Fibroblast of gingiva (primary cell): ENCODE data around the gene ATG2A.

ENCODE experiments used
- DNase-seq: peaks from one replicate; pipeline ENCODE4 v3.0.0-alpha.2; 2011; ENCODE audit warnings: low read depth

The ATG2A gene

DNA sequence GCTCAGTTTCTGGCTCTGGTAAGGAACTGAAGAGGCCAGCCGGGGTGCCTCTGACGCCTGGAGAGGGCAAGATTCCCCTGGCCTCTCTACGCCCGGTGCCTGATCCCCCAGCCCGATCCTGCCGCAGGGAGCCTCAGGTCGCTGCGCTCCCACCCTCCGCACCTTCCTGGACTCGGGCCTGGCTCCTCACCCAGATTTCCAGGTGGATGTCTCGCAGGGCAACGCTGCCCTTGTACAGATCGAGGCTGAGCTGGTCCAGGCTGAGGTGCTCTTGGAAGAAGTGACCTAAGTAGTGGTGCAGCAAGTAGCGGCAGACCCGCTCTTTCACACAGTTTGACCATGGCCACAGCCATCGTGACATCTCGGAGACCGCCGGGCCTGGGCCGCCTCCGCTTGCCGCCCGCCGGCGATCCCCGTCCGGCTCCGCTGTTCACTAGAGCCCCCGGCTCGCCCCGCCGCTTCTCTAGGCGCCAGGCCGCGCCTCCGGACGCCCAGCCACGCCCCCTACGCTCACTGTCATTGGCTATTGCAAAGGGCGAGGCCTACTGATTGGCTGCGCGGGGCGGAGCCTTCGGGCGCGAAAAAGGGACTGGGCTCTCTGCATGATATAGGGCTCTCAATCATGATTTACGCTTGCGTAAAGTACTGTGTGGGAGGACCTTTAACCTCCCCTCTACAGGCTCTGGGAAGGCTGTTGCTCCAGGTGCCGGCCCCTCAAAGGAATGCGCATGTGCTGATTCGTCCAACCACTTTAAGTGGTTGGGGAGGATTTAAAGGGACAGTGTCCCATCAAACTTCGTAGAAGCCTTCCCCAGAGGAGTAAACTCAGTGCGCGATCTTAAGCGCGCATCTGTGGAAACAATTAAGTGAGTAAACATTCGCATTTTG, at the start of gene ATG2A:
ATG2A (minus strand) TSS at position 435 of the 888 bp plus-strand sequence; CDS start at position 361, 74 bp downstream.
- DNase-seq, result peak; percentile 99

DNA sequence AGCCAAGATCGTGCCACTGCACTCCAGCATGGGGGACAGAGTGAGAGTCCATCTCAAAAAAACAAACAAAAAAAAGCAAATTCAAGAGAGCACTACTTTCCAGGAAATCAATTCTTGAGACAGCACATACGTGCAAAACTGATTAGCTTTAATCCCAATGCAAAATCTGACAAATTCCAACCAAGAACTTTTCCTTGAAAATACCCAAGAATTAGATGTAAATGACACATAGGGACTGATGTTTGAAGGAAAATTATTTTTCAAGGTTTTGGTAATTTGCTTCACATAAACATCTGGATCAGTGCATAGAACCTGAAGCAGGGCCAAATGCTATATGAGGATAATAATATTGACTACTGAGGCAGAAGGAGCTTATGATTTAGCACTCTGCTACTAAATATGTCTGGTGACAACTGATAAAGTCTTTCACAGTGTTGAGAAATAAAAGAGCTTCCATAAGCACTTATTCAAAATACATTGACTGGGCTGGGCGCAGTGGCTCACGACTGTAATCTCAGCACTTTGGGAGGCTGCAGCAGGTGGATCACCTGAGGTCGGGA, 46.1 kb upstream of the ATG2A start:
- DNase-seq, result no peak

DNA sequence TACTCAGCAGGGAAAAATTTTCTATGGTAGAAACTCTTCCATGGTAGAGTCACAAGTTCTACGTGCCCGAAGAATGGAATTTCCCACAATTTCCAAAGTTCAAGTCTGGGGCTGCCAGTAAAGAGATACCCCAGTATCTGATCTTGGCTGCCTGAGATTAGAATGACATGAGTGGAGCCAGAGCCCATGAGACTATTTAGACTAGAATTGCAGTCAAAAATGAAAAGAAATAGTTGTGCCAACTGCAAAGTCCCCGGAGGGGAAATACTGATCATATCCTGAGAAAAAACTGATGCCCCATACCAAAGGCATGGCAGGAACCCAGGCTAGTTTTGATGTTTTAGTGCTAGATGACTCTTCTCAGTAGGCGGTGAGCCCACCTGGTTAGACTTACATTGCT, 43.7 kb upstream of the ATG2A start:
- no peak for DNase-seq

DNA sequence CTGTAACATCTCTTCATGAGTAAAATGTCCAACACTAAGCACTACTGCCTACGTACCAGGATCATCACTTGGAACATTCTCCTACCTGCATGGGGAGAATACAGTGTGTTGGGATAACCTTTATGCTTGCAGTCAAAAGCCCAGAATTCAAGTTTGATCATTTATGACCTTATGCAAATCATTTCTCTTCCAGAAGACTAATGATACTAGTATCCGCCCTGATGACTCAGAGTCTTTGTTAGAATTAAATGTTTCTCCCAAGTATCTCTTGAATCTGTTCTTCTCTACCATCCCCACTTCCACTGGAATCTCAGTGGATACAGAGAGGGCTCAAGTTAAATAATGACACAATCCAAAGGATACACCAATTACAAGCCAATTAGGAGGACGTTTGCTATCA, 42.5 kb upstream of the ATG2A start:
- no peak for DNase-seq

DNA sequence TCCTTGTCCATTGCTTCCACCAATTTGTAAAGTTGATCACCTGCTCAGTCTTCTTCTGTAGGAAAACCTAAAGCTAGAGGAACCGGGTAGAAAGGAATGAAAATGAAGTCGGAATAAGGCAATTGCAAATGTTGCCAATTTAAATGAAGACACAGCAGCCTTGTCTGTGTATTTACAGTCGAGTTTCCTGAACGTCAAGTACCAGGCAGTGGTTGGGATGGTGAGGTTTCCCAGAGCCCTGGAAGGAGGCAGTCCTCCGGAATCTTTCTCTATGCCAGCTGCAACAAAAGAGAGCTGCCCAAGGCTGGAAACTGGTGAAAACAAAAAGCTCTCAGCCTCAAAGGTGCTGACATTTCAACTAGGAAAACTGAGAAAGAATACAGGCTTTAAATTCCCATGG, 37.2 kb upstream of the ATG2A start:
- DNase-seq, result no peak

DNA sequence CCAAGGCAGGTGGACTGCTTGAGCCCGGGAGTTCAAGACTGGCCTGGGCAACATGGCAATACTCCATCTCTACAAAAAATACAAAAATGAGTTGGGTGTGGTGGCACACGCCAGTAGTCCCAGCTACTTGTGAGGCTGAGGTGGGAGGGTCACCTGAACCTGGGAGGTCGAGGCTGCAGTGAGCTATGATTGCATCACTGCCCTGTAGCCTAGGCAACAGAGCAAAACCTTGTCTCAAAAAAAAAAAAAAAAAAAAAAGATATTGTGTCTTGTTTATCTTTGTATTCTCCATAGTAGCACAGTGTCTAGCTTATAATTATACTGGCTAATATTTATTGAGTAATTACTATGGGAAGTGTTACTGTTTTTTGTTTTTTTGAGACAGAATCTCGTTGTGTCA, 34.5 kb upstream of the ATG2A start:
- no peak for DNase-seq

DNA sequence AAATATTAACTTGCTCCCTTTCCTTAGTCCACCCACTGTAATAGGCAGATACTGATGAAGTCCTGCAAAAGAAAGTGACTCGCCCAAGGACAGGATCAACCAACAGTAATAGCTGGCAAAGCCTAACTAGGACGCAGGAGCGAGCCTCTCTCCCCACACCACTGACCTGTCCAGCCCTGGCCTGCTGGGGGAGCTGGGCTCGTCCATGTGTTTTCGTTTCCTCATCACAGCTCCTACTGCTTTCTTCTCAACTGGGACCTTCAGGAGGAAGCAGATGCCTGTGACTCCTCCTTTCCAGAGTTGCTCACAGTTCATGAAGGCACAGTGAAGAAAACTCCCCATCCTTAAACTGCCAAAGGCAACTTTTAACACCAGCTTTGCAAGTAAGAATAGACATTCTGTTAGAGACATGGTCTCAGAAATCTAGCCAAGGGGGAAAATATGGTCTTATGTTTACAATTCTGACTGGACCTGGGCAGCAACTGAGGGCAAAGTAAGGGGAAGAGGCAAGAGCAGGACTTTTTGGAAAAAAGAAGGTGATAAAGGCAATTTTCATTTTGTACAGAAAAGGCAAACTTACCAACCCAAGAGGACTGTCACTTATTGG, 30.3 kb upstream of the ATG2A start:
- DNase-seq, result no peak

DNA sequence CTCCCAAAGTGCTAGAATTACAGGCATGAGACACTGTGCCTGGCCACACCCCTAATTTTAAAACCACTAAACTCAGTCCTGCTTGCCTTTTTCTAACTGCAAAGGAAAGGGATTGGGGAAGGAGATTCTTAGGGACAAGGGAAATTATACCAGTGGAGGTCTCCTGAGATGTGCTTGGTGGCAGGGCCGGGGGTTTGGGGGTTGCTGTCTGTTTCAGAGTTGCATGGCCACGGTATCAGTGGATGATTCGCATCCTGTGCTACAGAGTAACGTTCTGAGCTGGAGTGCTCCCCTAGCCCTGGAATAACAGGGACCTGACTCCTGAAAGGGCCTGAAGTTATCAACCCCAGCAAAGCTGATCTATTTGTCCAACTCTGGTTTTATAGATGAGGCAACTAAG, 19.5 kb upstream of the ATG2A start:
- no peak for DNase-seq

DNA sequence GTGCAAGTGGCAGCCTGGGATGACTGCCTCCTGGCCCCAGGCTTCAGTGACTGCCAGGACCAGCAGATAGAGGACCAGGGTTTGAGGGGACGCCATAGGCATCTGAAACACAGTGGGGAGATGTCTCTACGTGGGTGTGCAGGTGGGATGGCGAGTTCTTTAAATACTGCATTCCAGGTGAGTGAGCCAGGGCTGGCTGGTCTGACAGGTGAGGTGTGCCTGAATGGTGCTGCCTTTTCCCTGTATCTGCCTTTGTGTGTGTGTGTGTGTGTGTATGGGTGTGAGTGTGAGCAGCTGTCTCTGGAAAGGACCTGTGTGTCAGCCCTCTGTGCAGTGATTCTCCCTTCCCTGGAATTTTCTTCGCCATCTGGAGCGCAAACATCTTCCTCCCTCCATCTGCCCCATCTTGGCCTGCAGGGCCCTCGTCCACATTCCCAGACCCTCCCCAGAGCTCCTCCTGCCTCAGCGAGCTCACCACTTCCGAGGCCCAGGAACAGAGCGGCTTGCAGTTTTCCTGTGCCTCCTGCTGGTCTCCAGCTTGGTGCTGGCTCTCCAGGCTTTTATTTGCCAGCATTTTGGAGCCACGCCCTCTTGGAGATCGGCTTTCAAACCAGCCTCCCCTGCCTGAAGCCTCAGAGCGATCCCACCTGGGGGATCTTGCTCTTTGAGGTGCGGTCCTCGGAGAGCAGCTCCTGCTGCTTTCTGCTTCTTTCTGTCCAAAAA, 18.5 kb upstream of the ATG2A start, which contains the start of gene GPHA2:
GPHA2 (minus strand) TSS at position 535 of the 723 bp plus-strand sequence; CDS start at position 102, 433 bp downstream.
- DNase-seq, result no peak

DNA sequence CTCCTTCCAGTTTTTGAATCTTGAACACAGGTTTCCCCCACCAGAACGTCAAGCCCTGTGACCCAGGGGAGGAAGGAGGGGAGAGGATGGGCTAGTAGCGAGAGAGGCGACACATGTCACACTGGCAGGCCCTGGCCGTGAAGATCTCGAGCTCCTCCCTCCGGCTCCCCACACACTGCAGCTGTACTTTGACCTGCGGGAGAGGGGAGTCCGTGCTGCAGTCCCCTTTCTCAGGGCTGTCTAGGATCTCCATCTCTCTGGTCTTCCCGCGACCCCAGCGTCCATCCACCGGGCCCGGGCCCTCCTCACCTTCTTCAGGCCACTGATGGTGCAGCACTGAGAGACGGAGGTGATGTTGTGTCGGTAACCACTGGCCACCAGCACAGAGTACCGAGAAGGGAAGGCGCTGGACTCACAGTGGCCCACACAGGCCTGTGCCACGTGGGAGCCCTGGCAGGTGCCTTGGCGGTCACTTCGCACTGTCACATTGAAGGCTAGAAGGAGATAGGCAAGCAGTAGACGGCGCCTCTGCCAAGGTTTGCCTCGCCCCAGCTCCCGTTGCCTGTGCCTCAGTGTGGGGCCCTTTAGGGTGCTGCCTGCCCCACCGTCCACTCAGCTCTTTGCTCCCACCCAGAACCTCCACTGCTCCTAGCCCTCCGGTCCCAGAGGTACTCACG, 17.8 kb upstream of the ATG2A start:
- no peak for DNase-seq

DNA sequence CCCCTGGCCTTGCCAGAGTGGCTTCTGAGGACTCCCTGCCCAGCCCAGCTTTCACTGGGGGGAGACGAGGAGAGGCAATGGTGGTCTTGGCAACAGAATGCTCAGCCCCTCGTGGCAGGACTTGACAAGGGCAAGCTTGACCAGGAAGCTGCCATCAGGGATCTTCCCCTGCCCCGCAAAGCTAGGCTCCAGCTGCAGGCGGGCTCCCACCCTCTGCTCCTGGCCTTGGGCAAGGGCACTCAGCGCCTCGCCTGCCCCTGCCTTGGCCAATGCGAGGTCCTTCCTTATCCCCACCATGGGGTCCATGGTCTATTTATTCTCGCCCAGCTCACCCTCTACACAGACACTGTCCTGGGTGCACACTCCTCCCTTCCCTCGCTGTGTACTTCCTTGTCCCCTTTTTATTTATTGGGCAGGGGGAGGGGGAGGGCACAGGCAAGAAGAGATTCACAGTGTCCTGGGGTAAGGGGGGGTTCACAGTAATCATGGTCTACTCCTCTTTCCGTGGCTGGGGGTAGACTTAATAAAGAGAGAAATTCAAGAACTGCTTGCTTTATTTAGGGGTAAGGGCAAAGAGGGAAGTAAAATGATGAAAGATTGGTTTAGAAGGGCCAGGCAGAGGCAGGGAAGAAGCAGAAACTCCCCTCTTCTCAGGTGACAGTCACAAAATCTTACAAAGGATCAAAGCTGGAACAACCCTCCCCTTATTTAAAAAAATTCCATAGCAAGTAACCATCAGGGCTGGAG, 17.1 kb upstream of the ATG2A start:
- no peak for DNase-seq

DNA sequence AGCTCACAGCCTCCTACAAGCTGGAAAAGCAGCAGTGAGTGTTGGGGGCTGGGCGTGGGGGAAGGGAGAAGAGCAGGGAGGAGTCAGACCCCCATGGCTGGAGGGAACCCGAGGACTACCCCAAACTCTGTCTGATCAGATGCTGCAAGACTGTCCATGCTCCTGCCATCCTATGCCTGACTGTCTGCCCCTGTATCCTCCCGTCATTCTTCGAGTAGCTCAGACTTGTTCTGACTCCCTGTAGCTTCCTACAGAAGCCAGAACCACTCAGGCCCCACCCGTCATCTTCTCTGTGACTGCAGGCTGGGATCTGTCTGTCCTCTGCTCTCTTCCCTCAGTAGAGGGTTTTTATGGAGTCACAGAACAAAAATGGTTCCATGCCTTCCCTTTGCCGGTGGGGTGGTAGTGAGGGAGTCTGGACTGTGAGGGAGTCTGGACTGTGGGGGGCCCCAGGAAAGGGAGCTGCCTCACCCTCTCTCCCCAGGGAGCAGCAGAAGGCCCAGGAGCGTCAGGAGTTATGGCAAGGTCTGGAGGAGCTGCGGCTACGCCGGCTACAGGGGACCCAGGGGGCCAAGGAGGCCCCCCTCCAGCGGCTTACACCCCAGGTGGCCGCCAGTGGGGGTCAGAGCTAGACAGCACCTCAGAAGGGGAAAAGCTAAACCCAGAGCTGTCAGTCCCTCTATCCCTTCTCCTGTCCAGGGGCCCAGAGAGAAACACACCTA, 16.4 kb upstream of the ATG2A start:
- no peak for DNase-seq

DNA sequence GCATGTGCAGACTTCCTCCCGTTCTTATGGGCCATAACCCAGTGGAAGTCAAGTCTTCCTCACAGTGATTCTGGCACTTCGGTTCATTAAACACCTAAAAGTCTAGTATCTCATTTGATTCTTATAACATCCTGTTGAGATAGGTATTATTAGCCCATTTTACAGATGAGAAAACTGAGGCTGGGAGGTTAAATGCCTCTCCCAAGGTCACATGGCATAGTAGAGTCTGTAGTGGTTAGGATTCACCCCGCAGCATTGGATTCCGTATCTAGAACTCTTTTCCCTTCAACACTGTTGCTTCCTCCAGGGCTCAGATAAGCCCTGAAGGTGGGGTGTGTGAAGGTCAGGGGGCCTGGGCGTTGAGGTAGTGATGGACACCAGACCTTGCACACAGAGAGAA, 15.3 kb upstream of the ATG2A start:
- no peak for DNase-seq

DNA sequence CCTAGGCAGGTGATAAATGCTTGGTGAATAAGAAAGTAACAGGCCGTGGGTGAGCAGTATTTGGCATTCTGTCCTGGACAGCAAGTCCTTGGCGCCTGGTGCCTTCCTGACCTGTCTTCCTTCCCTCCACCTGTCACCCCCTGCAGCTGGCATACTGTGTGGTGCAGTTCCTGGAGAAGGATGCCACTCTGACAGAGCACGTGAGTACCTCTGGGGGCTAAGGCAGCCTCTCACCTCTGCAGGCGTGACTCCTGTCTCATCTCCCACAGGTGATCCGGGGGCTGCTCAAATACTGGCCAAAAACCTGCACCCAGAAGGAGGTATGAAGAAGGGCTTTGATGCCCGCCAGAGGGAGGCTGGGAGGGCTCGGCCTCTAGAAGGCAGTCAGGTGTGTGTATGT, 14.3 kb upstream of the ATG2A start:
- no peak for DNase-seq

DNA sequence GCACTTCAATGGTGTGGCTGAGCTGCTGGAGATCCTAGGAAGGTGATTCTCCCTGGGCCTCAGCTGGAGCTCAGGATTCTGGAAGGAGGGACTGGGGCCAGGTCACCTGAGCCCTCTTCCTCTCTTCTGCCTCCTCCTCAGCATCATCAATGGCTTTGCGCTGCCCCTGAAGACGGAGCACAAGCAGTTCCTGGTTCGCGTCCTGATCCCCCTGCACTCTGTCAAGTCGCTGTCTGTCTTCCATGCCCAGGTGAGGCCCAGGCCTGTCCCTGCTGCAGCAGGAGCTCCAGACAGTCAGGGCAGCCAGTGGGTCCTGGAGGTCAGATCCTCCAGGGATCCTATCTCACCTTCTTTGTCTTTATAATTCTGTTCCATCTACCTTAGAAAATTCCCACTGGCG, 13.3 kb upstream of the ATG2A start:
- no peak for DNase-seq

DNA sequence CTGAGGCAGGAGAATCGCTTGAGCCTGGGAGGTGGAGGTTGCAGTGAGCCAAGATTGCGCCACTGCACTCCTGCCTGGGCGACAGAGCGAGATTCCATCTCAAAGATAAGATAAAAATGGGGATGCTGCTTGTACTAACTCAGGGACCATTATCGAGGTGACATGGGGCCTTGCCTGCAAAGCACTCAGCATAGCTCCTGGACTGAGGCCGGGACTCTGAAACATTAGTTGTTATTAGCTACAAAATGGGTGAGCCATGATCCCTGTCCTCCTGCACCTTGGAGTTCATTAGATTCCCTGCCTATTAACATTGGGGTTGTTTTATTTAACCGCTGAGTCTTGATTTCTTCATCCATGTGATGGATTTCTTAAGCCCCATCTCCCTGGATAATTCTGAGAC, 12.6 kb upstream of the ATG2A start:
- no peak for DNase-seq

DNA sequence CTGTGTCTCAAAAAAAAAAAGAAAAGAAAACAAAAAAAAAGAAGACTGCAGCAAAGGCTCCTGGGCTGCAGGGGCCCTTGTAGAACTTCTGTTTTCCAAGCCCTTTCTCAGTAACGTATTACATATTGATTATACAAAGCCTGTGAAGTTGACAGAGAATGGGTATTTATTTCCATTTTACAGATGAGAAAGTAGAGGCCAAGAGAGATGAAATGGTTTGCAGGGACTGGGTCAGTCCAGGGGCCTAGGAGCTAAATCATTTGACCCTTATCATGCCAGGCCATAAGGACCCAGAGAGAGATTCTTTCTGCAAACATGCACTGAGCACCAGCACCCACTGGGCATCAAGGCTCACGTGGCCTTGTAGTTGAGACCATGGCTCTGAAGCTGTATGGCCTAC, 11.9 kb upstream of the ATG2A start:
- DNase-seq, result no peak

DNA sequence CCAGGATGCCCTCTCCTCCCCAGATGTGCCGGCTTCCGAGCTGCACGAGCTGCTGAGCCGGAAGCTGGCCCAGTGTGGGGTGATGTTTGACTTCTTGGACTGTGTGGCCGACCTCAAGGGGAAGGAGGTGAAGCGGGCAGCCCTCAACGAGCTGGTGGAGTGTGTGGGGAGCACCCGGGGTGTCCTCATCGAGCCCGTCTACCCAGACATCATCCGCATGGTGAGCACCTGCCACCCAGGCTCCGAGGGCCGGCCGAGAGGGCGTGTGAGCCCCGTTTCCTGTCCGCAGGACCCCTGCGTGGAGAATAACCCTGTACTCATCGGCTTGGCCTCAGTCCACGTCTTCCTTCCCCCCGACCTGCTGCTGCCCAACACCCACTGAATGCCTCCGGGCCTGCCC, 9.7 kb upstream of the ATG2A start:
- DNase-seq, result no peak

DNA sequence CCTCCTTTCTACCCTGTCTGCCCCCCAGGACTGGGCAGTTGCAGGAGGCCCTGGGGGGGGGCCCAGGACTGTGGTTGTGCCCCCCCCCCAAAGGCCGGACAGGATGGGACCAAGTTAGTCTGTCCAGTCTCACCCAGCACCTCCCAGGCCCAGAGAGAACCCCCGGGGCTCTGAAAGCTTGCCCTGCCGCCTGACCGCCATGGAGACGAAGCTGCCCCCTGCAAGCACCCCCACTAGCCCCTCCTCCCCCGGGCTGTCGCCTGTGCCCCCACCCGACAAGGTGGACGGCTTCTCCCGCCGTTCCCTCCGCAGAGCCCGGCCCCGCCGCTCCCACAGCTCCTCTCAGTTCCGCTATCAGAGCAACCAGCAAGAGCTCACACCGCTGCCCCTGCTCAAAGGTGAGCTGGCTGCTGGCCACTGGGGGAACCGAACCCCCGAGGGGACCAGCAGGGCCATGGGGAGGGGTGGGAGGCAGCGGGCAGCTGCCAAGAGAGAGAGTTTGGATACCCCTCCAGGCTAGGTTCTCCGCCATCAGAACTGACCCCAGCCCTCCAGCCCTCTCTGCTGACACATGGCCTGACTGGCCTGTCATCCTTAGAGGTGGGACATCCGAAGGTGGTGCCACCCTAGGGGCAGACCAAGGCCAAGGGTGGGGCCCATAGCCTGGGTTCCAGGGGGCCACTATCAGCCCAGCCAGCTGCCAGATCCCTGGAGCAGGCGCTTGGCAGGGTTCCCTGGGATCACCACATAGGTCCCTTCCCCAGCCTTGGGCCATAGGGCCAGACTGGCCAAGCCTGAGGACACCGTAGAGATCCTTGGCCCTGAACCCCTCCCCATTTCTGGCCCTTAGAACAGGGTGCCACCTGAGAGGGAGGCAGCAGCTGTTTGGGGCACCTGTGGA, 8.8 kb upstream of the ATG2A start:
- no peak for DNase-seq

DNA sequence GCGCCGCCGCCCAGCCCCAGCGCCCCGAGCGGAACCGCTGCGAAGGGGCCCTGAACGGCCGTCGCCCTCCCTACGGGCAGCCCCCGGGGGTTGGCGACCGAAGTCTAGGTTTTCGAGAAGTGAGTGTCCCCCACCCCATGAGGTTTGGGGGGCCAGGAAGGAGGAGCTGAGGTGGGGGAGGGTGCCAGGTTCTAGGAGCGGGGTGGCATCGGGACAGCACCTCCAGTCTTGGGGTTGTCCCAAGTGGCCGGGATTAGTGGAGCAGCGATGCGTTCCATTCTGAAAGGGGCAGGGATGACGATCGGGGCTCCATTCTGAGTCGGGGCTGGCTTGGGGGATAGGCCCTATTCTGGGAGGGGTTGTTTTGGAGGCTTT, 7.9 kb upstream of the ATG2A start:
- DNase-seq, result no peak
